GM23338 (cell line): ENCODE data around the gene HSD11B2. TPM values are rescaled to one million over a fixed set of nuclear protein-coding genes. Genes with fewer than 3 reads are reported as not detected.
A peak's percentile ranks its signal among the peaks of the same experiment; 100 is the strongest.

Experiments used
- ATAC-seq: fragments of 200-7000 bp; cut with Tn5 transposase; 3 replicates; pipeline ENCODE4 v1.9.1; 2020
- DNase-seq: peaks from one replicate; pipeline ENCODE4 v3.0.0-alpha.2; 2015; ENCODE audit warnings: low spot score
- H2AFZ ChIP-seq: fragments of 200-600 bp; sonication (generic); 2 replicates; pipeline ENCODE4 v1.8.0; 2016; ENCODE audit warnings: antibody characterized with exemption, mild to moderate bottlenecking, moderate library complexity
- H3F3A ChIP-seq: fragments of 200-600 bp; sonication (generic); replicated peaks from 2 replicates; pipeline ENCODE4 v1.8.0; 2017; ENCODE audit warnings: antibody characterized with exemption, mixed run types, low read depth
- H3K27ac ChIP-seq: fragments of 200-600 bp; sonication (generic); 2 replicates; pipeline ENCODE4 v1.6.1; 2016; ENCODE audit warnings: low read depth
- H3K27me3 ChIP-seq: fragments of 200-600 bp; sonication (generic); 2 replicates; pipeline ENCODE4 v1.8.0; 2016; ENCODE audit warnings: mild to moderate bottlenecking, mixed run types, moderate library complexity; ENCODE audit not compliant: insufficient read depth
- H3K36me3 ChIP-seq: fragments of 200-600 bp; sonication (generic); 2 replicates; pipeline ENCODE4 v1.8.0; 2016; ENCODE audit warnings: mild to moderate bottlenecking; ENCODE audit not compliant: insufficient read depth
- H3K4me1 ChIP-seq: fragments of 200-600 bp; sonication (generic); 2 replicates; pipeline ENCODE4 v1.8.0; 2016; ENCODE audit warnings: mild to moderate bottlenecking, moderate library complexity; ENCODE audit not compliant: insufficient read depth
- H3K4me2 ChIP-seq: fragments of 200-600 bp; sonication (generic); 2 replicates; pipeline ENCODE4 v1.7.1; 2017; ENCODE audit warnings: mixed run types
- H3K4me3 ChIP-seq: fragments of 200-600 bp; sonication (generic); 2 replicates; pipeline ENCODE4 v1.6.1; 2016; ENCODE audit warnings: mixed run types
- H3K79me2 ChIP-seq: fragments of 200-600 bp; sonication (generic); replicated peaks from 2 replicates; pipeline ENCODE4 v1.8.0; 2017; ENCODE audit warnings: mild to moderate bottlenecking; ENCODE audit not compliant: insufficient read depth
- H3K9me2 ChIP-seq: fragments of 200-600 bp; sonication (generic); 2 replicates; pipeline ENCODE4 v1.8.0; 2017; ENCODE audit not compliant: insufficient read depth
- H4K20me1 ChIP-seq: fragments of 200-600 bp; sonication (generic); replicated peaks from 2 replicates; pipeline ENCODE4 v1.8.0; 2017; ENCODE audit warnings: mild to moderate bottlenecking; ENCODE audit not compliant: insufficient read depth
- H3K27ac Mint-ChIP-seq: 2 replicates; pipeline ENCODE4 v1.8.0; 2020; ENCODE audit warnings: inconsistent platforms, mild to moderate bottlenecking, moderate library complexity, mixed read lengths
- H3K27me3 Mint-ChIP-seq: 3 replicates; pipeline ENCODE4 v1.8.0; 2022; ENCODE audit warnings: low read depth, mild to moderate bottlenecking, moderate library complexity, mixed read lengths, inconsistent platforms; ENCODE audit not compliant: insufficient read depth, poor library complexity
- H3K36me3 Mint-ChIP-seq: 3 replicates; pipeline ENCODE4 v1.8.0; 2021; ENCODE audit warnings: low read depth, mild to moderate bottlenecking, inconsistent platforms, moderate library complexity, mixed read lengths
- H3K4me1 Mint-ChIP-seq: 3 replicates; pipeline ENCODE4 v1.8.0; 2020; ENCODE audit warnings: mild to moderate bottlenecking, inconsistent platforms, mixed read lengths
- H3K4me3 Mint-ChIP-seq: 3 replicates; pipeline ENCODE4 v1.8.0; 2021; ENCODE audit warnings: moderate library complexity, mild to moderate bottlenecking, inconsistent platforms, mixed read lengths
- H3K9me3 Mint-ChIP-seq: 3 replicates; pipeline ENCODE4 v1.8.0; 2020; ENCODE audit warnings: moderate library complexity, mild to moderate bottlenecking, inconsistent platforms, mixed read lengths
- CREB1 ChIP-seq: fragments of 250-450 bp; sonication (Bioruptor Pico); IDR thresholded peaks from 2 replicates; pipeline ENCODE4 v1.5.0; 2020; ENCODE audit warnings: low read depth, mild to moderate bottlenecking, moderate library complexity
- CTCF ChIP-seq, 2 experiments: fragments of 200-600 bp in 1 of 2; sonication (generic) in 1 of 2; conservative IDR thresholded peaks; 2 replicates each; pipeline versions ENCODE4 v1.5.1 to v1.6.1; 2016 to 2017; ENCODE audit warnings: antibody characterized with exemption in 2 of 2, low read depth in 2 of 2, mild to moderate bottlenecking in 2 of 2, moderate library complexity in 1 of 2
- ETS1 ChIP-seq: IDR thresholded peaks from 2 replicates; pipeline ENCODE4 v1.6.1; 2016; ENCODE audit warnings: antibody characterized with exemption
- EZH2 ChIP-seq: fragments of 200-600 bp; sonication (generic); IDR thresholded peaks from one replicate; pipeline ENCODE4 v1.8.0; 2017; ENCODE audit warnings: antibody characterized with exemption, mild to moderate bottlenecking, low read depth; ENCODE audit not compliant: unreplicated experiment
- EZH2phosphoT487 ChIP-seq: fragments of 200-600 bp; sonication (generic); IDR thresholded peaks from one replicate; pipeline ENCODE4 v1.8.1; 2018; ENCODE audit warnings: antibody characterized with exemption; ENCODE audit not compliant: unreplicated experiment
- JUNB ChIP-seq: IDR thresholded peaks from one replicate; pipeline ENCODE4 v1.6.1; 2016; ENCODE audit warnings: antibody characterized with exemption; ENCODE audit not compliant: unreplicated experiment
- NANOG ChIP-seq: IDR thresholded peaks from 2 replicates; pipeline ENCODE4 v1.6.1; 2016; ENCODE audit warnings: antibody characterized with exemption, borderline replicate concordance
- POLR2AphosphoS5 ChIP-seq: IDR thresholded peaks from 2 replicates; pipeline ENCODE4 v1.6.1; 2016; ENCODE audit warnings: antibody characterized with exemption, low read depth
- REST ChIP-seq: IDR thresholded peaks from one replicate; pipeline ENCODE4 v1.6.1; 2018; ENCODE audit warnings: antibody characterized with exemption; ENCODE audit not compliant: unreplicated experiment
- STAT1 ChIP-seq: IDR thresholded peaks from one replicate; pipeline ENCODE4 v1.6.1; 2016; ENCODE audit warnings: antibody characterized with exemption; ENCODE audit not compliant: unreplicated experiment
- ZNF114 ChIP-seq: fragments of 250-450 bp; sonication (Bioruptor Pico); IDR thresholded peaks from 2 replicates; pipeline ENCODE4 v1.5.0; 2020; ENCODE audit warnings: mild to moderate bottlenecking, moderate library complexity
- ZNF331 ChIP-seq: fragments of 250-450 bp; sonication (Bioruptor Pico); IDR thresholded peaks from 2 replicates; pipeline ENCODE4 v1.5.0; 2020; ENCODE audit warnings: low read depth, mild to moderate bottlenecking, moderate library complexity
- ZNF462 ChIP-seq: fragments of 250-450 bp; sonication (Bioruptor Pico); IDR thresholded peaks from 2 replicates; pipeline ENCODE4 v1.5.0; 2020; ENCODE audit warnings: mild to moderate bottlenecking, moderate library complexity
- polyA plus RNA-seq: library from polyadenylated mRNA; unstranded; fragments of >200 nt; fragmentation: Nextera tagmentation; extraction: Ambion mirVana; gene quantifications from 2 replicates; pipeline ENCODE4 v1.2.1, GENCODE V29; 2016
- total RNA-seq: library from RNA; depleted of rRNA; stranded (reverse); fragments of >200 nt; shearing (Covaris generic); gene quantifications from 2 replicates; pipeline ENCODE4 v1.2.3, GENCODE V29; 2014

The HSD11B2 gene
- total and polyA plus RNA-seq, 2 experiments from 2014 or later: 14.8 to 23.0 TPM

GRCh38 chr16:67459066-67459860 lies 28.3 kb downstream of the HSD11B2 start:
- Histone ChIP-seq H4K20me1 (no peaks in the 10 kb centered on the region; the same call in 1 of the 2 replicates), H3K9me2 (no peaks in the 10 kb centered on the region), H3K79me2 (no peaks in the 10 kb centered on the region), H3K4me1 (no peaks in the 10 kb centered on the region), H2AFZ (no peak overlapping the region), H3K27me3 (no peaks in the 10 kb centered on the region), H3K27ac (no peak overlapping the region), H3K4me3 (no peak overlapping the region), H3K36me3 (no peaks in the 10 kb centered on the region), H3F3A (no peaks in the 10 kb centered on the region), H3K4me2 (no peak overlapping the region)
- DNase-seq: no peak
- H3K27ac Mint-ChIP-seq: 0 out of 2 replicates have a peak overlapping the region, but pooled peaks have one; percentile 23
- TF ChIP-seq STAT1 (no peak), EZH2 (no peak), CTCF (conservative IDR thresholded peaks at IDR 0.05; ENCODE audit: low read depth in 2 of 2) (no peak), JUNB (no peak), NANOG (no peak), EZH2phosphoT487 (no peak), ZNF462 (CRISPR knock-in tag) (no peak), ETS1 (no peak), POLR2AphosphoS5 (no peak), ZNF331 (no peak), CREB1 (CRISPR knock-in tag) (no peak), ZNF114 (CRISPR knock-in tag) (no peak), REST (no peak)
- no peak for ATAC-seq
- H3K4me1 Mint-ChIP-seq: peaks cover 5% of the 10 kb centered on the region
- no peaks in the 10 kb centered on the region for H3K9me3 Mint-ChIP-seq
- peaks cover 6% of the 10 kb centered on the region for H3K27me3 Mint-ChIP-seq
- no peak overlapping the region for H3K4me3 Mint-ChIP-seq
- H3K36me3 Mint-ChIP-seq: no peaks in the 10 kb centered on the region
